MCF 10A (cell line): Measurements from ENCODE around the gene MTG2. TPM values are rescaled to one million over a fixed set of nuclear protein-coding genes. Genes with fewer than 3 reads are reported as not detected.

Source experiments
- BruUV-seq: library from RNA; stranded (reverse); fragments of 400-500 nt; replicated peaks from 2 replicates; lab custom pipeline; 2021; lab: Mats Ljungman, UMichigan
- CTCF ChIA-PET: fragments of 300-600 bp; sonication (Branson Sonifier 250); formaldehyde crosslinking; extraction: SDS; loops from one replicate; lab custom pipeline; 2021; ENCODE audit warnings: antibody characterized with exemption, inconsistent platforms; lab: Yijun Ruan, JAX
- POLR2A ChIA-PET: fragments of 300-600, 350-650 bp; sonication (Branson Sonifier 250); formaldehyde crosslinking; extraction: SDS; loops from one replicate; lab custom pipeline; 2020; ENCODE audit warnings: antibody characterized with exemption, inconsistent platforms; lab: Yijun Ruan, JAX
- DNase-seq: peaks from one replicate; pipeline ENCODE4 v3.0.0-alpha.2; 2018; ENCODE audit not compliant: unreplicated experiment
- H3K27ac Mint-ChIP-seq: one replicate; pipeline ENCODE4 v1.8.0; 2022; ENCODE audit warnings: mild to moderate bottlenecking, low read depth, mixed read lengths; ENCODE audit not compliant: unreplicated experiment
- H3K27me3 Mint-ChIP-seq: one replicate; pipeline ENCODE4 v1.8.0; 2022; ENCODE audit warnings: mixed read lengths; ENCODE audit not compliant: insufficient read depth, unreplicated experiment
- H3K36me3 Mint-ChIP-seq: one replicate; pipeline ENCODE4 v1.8.0; 2022; ENCODE audit warnings: mild to moderate bottlenecking, moderate library complexity, mixed read lengths; ENCODE audit not compliant: insufficient read depth, unreplicated experiment
- H3K4me1 Mint-ChIP-seq: one replicate; pipeline ENCODE4 v1.8.0; 2022; ENCODE audit warnings: mixed read lengths; ENCODE audit not compliant: insufficient read depth, unreplicated experiment
- H3K4me3 Mint-ChIP-seq: one replicate; pipeline ENCODE4 v1.8.0; 2022; ENCODE audit warnings: mild to moderate bottlenecking, moderate library complexity, mixed read lengths; ENCODE audit not compliant: unreplicated experiment
- H3K9me3 Mint-ChIP-seq: one replicate; pipeline ENCODE4 v1.8.0; 2022; ENCODE audit warnings: mixed read lengths; ENCODE audit not compliant: unreplicated experiment
- CTCF ChIP-seq: fragments of 200-600 bp; IDR thresholded peaks from one replicate; pipeline ENCODE4 v1.8.0; 2022; ENCODE audit warnings: antibody characterized with exemption, mild to moderate bottlenecking; ENCODE audit not compliant: unreplicated experiment
- intact Hi-C: fragments of 100-400 bp; cut with micrococcal nuclease; formaldehyde crosslinking; loops from 2 replicates; pipeline ENCODE4 v1.14.1; 2022
- total RNA-seq: library from RNA; stranded (reverse); gene quantifications from 2 replicates; pipeline ENCODE4 v1.2.3, GENCODE V29; 2022

MTG2 gene
- total RNA-seq, 1 experiment from 2014 or later, result 61.0 TPM

- no peak for TF ChIP-seq CTCF
- Mint-ChIP-seq H3K4me1 (no peaks in the 10 kb centered on the region), H3K9me3 (no peaks in the 10 kb centered on the region), H3K27me3 (no peaks in the 10 kb centered on the region), H3K36me3 (peaks cover 67% of the 10 kb centered on the region), H3K27ac (no peak overlapping the region), H3K4me3 (no peak overlapping the region)
- CTCF ChIA-PET, result no interaction called here
- intact Hi-C loops, result no loop called here
- POLR2A ChIA-PET, result interaction anchor here (1.2 kb wide), 1 partner anchor 11 kb away, joined by 3 read pairs; no protein-coding TSS in a partner anchor
- no peak for DNase-seq
- BruUV-seq, result no TSS peak
Measured at GRCh38 chr20:62200491-62201172, 17.8 kb downstream of the MTG2 start.

- Mint-ChIP-seq H3K9me3 (no peaks in the 10 kb centered on the region), H3K4me1 (no peaks in the 10 kb centered on the region), H3K27me3 (no peaks in the 10 kb centered on the region), H3K27ac (no peak overlapping the region), H3K4me3 (no peak overlapping the region), H3K36me3 (peaks cover 59% of the 10 kb centered on the region)
- no peak for DNase-seq
- ChIA-PET POLR2A (interaction anchor here (0.8 kb wide), 1 partner anchor 13 kb away, joined by 5 read pairs; no protein-coding TSS in a partner anchor), CTCF (interaction anchor here (0.5 kb wide), 1 partner anchor 733 kb away, joined by 3 read pairs; no protein-coding TSS in a partner anchor)
- BruUV-seq, result no TSS peak
- intact Hi-C loops, result no loop called here
- no peak for TF ChIP-seq CTCF
Measured at GRCh38 chr20:62201173-62202082, 18.6 kb downstream of the MTG2 start.

- BruUV-seq, result no TSS peak
- no peak for TF ChIP-seq CTCF
- no peak overlapping the region for H3K27ac Mint-ChIP-seq
Measured at GRCh38 chr20:62202083-62202395, 19.2 kb downstream of the MTG2 start.

GRCh38 chr20:62202676-62203377 is 20.0 kb downstream of the MTG2 start:
- no peaks in the 10 kb centered on the region for H3K4me1 Mint-ChIP-seq
- ChIA-PET CTCF (no interaction called here), POLR2A (no interaction called here)
- H3K9me3 Mint-ChIP-seq, result no peaks in the 10 kb centered on the region
- intact Hi-C loops, result no loop called here
- H3K27ac Mint-ChIP-seq, result no peak overlapping the region
- no peak overlapping the region for H3K4me3 Mint-ChIP-seq
- peaks cover 47% of the 10 kb centered on the region for H3K36me3 Mint-ChIP-seq
- TSS peak; percentile 25 for BruUV-seq
- DNase-seq, result no peak
- H3K27me3 Mint-ChIP-seq, result no peaks in the 10 kb centered on the region
- no peak for TF ChIP-seq CTCF

More at GRCh38 chr20:62202083-62202395, 19.2 kb downstream of the MTG2 start:
- Mint-ChIP-seq H3K36me3 (peaks cover 55% of the 10 kb centered on the region), H3K9me3 (no peaks in the 10 kb centered on the region), H3K4me3 (no peak overlapping the region), H3K4me1 (no peaks in the 10 kb centered on the region), H3K27me3 (no peaks in the 10 kb centered on the region)
- no peak for DNase-seq
- CTCF ChIA-PET, result no interaction called here
- POLR2A ChIA-PET, result no interaction called here
- intact Hi-C loops, result no loop called here
